AG09319 (cell line): ENCODE data around the gene ARID1B.
A peak's percentile ranks its signal among the peaks of the same experiment; 100 is the strongest.

Experiments used
- DNase-seq: peaks from one replicate; pipeline ENCODE4 v3.0.0-alpha.2; 2010; ENCODE audit warnings: low read depth; ENCODE audit errors: extremely low read depth
- TF ChIP-seq, protein P1 (sequence below): IDR thresholded peaks from 2 replicates; pipeline ENCODE4 v1.5.1; 2011; ENCODE audit warnings: low read depth, mild to moderate bottlenecking, inconsistent platforms, low read length, moderate library complexity

Gene ARID1B

GRCh38 chr6:157245436-157245835, 468.3 kb downstream of the ARID1B start:
- TF ChIP-seq, protein P1, sequence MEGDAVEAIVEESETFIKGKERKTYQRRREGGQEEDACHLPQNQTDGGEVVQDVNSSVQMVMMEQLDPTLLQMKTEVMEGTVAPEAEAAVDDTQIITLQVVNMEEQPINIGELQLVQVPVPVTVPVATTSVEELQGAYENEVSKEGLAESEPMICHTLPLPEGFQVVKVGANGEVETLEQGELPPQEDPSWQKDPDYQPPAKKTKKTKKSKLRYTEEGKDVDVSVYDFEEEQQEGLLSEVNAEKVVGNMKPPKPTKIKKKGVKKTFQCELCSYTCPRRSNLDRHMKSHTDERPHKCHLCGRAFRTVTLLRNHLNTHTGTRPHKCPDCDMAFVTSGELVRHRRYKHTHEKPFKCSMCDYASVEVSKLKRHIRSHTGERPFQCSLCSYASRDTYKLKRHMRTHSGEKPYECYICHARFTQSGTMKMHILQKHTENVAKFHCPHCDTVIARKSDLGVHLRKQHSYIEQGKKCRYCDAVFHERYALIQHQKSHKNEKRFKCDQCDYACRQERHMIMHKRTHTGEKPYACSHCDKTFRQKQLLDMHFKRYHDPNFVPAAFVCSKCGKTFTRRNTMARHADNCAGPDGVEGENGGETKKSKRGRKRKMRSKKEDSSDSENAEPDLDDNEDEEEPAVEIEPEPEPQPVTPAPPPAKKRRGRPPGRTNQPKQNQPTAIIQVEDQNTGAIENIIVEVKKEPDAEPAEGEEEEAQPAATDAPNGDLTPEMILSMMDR, result no peak
- DNase-seq, result no peak

DNA sequence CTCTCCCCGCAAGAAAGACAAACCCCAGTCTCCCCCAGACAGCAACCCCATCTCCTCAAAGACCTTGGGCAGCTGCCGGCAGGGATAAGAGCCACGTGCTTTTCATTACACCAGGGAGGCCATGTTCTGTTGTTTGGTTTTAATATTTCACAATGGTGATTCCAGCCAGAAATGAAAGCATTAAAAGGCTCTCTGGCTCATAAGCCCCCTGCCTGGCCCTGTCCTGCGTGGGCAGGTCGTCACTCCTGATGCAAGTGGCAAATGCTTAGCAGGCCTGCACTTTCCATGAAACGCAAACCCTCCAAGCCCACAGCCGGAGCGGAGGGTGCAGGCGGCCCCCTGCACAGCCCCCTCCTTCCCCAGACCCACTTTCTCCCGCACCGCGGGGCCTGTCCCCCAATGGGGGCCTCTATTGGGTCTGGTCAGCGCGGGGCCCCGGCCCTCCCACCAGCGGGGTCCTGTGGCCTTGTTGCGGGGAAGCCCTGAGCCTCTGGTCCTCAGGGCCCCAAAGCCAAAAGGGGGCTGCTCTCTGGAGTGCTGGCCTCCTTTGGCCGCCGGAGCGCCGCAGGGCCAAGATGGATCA, 469.0 kb downstream of the ARID1B start:
- peak; percentile 30 for DNase-seq
- TF ChIP-seq, protein P1, result no peak

DNA sequence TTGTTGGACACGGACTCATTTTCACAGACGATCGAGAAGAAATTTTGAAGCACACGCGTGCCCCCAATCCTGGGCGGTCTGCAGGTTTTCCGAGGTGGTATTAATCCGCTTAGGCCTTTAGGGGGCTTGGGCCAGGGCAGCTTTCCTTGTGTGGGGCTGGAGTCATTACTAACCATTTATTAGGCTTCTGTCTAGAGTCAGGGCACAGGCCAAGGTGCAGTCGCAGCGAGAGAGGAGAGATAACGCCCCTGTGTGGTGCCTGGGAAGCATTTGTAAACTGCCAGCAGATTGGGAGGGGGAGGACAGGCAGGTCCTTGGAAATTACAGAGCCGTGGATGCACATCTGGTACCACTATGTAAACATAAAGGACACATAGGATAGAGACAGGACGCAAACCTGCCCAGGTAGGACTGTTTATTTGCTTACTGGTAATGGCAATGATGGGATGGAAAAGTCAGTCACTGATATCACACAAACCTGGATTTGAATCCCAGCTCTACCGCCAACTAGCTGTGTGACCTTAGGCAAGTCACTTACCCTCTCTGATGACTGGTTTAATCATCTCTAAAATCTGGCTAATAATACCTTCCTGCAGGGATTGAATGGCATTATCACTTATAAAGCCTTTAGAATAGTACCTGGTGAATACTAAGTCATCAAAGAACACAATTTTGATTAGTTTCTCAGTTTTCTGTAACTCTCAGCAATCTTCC, 469.8 kb downstream of the ARID1B start:
- TF ChIP-seq, protein P1, result no peak
- DNase-seq, result no peak

DNA sequence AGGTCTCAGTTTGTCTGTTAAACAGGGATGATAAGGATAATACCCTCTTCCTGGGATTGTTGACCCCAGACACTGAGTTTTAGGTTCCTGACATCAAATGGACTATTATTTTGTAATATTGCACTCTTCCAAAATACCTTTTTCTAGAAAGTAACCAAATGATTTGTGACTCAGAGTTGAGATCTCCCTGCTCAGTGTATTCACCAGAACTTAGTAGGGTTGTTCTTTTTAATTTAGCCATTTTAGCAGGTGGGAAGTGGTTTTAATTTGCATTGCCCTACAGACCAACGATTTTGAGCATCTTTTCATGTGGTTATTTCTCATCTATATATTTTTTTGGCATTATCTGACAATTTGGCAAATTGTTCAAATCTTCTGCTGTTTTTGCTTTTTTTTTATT, 471.1 kb downstream of the ARID1B start:
- TF ChIP-seq, protein P1, result no peak
- DNase-seq, result no peak

- TF ChIP-seq, protein P1, result no peak
- DNase-seq, result no peak
Observed at GRCh38 chr6:157249826-157250225, 472.6 kb downstream of the ARID1B start.

DNA sequence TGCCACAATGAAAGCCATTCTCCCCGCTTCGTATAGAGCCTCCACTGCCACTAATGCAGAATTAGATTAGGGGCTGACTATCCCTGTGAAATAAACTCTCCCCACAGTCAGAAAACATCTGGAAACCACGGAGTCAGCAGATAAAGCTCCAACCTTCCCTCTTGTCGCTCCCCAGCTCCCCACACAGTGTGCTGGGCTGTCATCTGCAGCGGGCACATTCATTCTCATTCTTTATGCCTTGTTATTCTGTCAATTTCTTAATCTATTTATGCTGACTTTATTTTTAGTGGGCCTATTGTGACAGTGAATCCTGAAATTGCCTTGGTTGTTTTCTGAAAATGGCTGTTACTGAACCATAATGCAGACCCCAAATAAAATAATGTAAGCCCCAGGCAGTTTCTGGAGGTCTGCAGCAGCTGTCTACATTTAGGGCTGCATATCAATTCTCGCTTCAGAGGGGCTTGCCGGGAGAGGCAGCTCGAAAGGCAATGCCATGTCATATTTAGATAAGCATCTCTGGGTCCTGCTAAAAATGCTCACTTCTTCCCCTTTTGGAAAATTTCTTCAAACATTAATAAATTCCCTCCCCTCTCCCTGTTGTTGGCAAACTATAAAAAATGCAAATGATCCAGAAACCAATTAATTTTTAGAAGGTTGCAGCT, 474.5 kb downstream of the ARID1B start:
- TF ChIP-seq, protein P1, result no peak
- no peak for DNase-seq

DNA sequence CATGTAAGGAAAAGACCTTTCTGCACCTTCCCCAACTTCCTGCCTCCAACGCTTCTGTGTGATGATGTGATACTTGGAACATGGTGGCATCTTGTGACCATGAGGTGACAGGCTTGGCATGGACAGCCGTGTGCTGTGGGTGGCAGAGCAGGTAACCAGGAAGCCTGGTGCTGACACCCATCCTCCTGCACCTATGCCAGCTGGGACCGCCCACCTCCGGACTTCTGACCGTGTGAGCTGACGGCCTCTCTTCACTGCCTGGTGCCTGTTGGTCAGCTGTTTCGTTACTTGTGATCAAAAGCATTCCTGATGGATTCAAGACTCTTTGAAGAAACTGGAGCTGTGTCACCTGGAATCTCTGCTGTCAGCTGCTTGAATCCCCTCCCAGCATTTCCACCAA, 475.8 kb downstream of the ARID1B start:
- no peak for DNase-seq
- TF ChIP-seq, protein P1, result no peak
